Lower lobe of right lung (tissue), 2 donors: Measurements from ENCODE around the gene SLC6A2. TPM values are rescaled to one million over a fixed set of nuclear protein-coding genes. Genes with fewer than 3 reads are reported as not detected.

Source experiments
- ATAC-seq, 2 donors: fragments of 200-7000 bp; cut with Tn5 transposase; one replicate each; pipeline ENCODE4 v1.9.1; 2020 to 2022; ENCODE audit warnings: mild to moderate bottlenecking in 2 of 2, moderate library complexity in 2 of 2
- DNase-seq: peaks from one replicate; pipeline ENCODE4 v3.0.0-alpha.2; 2020
- H3K27ac ChIP-seq: fragments of 200-600 bp; one replicate; pipeline ENCODE4 v1.8.0; 2022
- H3K27me3 ChIP-seq: fragments of 200-600 bp; one replicate; pipeline ENCODE4 v1.8.0; 2022; ENCODE audit warnings: low read depth
- H3K36me3 ChIP-seq: fragments of 200-600 bp; one replicate; pipeline ENCODE4 v1.8.0; 2022; ENCODE audit warnings: mild to moderate bottlenecking
- H3K4me1 ChIP-seq: fragments of 200-600 bp; one replicate; pipeline ENCODE4 v1.8.0; 2022
- H3K4me3 ChIP-seq: fragments of 200-600 bp; one replicate; pipeline ENCODE4 v1.8.0; 2022; ENCODE audit warnings: mild to moderate bottlenecking
- H3K9me3 ChIP-seq: fragments of 200-600 bp; one replicate; pipeline ENCODE4 v1.8.0; 2022
- CTCF ChIP-seq: fragments of 200-600 bp; IDR thresholded peaks from one replicate; pipeline ENCODE4 v1.8.0; 2022; ENCODE audit warnings: antibody characterized with exemption, mild to moderate bottlenecking
- intact Hi-C: fragments of 100-400 bp; cut with DNase I; formaldehyde crosslinking; loops from one replicate; pipeline ENCODE4 v1.11.0; 2022
- total RNA-seq: library from RNA; stranded (reverse); fragmentation: NEBNext Ultra II Directional; extraction: Animal tissue kit (Norgen Biotek cat#: 25700); gene quantifications from one replicate; pipeline ENCODE4 v1.2.1, GENCODE V29; 2021
- donor health status: DM: no; HTN: yes; CAD: no; lungs with severe emphysema.

The SLC6A2 gene
- total RNA-seq, 1 donor from 2014 or later: not detected

DNA sequence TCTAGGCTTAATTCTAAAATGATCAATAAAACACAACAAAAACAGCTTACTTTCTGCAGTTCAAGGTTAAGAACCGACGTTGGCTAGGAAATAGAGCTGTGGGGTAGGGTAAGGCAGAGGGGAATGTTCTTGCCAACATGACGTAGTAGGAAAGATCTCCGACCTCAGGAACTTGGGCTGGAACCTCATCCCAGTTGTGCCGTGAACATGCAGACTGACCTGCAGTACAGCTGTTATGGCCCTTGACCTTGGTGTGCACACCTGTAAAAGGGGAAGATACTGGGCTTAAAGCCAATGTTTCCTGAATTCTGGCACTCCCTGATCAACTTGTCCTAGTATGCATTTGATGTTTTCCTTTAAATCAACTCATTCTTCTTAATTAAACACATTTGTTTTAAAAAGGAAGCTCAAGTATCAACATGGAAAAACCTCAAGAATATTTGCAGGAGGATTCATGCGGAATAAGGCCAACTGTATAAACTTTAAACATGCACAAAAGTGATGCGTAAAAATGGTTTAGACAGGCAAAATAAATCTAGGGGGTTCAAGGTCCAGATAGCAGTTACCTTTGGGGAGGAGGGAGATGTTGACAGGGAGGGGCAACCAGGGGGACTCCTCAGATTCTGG lies 14.2 kb upstream of the SLC6A2 start:
- DNase-seq: no peak
- Histone ChIP-seq H3K9me3 (no peaks in the 10 kb centered on the region), H3K4me3 (no peak overlapping the region), H3K4me1 (no peaks in the 10 kb centered on the region), H3K36me3 (no peaks in the 10 kb centered on the region), H3K27ac (no peak overlapping the region), H3K27me3 (no peaks in the 10 kb centered on the region)
- intact Hi-C loops: no loop called here
- ATAC-seq: no peak
- no peak for TF ChIP-seq CTCF

DNA sequence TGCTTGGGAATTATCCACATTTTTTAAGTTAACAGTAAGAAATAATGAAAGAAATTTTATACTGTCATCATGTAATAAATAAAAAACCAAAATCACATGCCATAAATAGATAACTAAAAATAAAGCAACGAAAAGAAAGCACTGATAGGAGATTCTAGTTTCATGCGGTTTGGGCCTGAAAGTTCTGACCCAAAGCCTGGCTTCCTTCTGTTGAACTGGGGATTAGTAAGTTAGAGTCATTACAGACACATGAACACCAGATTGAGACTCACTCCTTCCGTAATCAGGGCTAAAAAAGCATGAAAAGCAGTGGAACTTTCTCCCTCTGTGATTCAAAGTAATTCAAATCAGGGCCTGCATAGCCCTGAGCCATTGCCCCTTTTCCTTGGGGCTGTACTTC lies 13.2 kb upstream of the SLC6A2 start:
- Histone ChIP-seq H3K27ac (no peak overlapping the region), H3K4me1 (no peaks in the 10 kb centered on the region), H3K36me3 (no peaks in the 10 kb centered on the region), H3K27me3 (no peaks in the 10 kb centered on the region), H3K4me3 (no peak overlapping the region), H3K9me3 (no peaks in the 10 kb centered on the region)
- intact Hi-C loops: no loop called here
- DNase-seq (no peak), ATAC-seq (no peak)
- TF ChIP-seq CTCF: no peak

GRCh38 chr16:55643161-55643970 lies 12.4 kb upstream of the SLC6A2 start:
- intact Hi-C loops: no loop called here
- TF ChIP-seq CTCF: no peak
- Histone ChIP-seq H3K4me1 (no peaks in the 10 kb centered on the region), H3K36me3 (no peaks in the 10 kb centered on the region), H3K4me3 (no peak overlapping the region), H3K27ac (no peak overlapping the region), H3K9me3 (no peaks in the 10 kb centered on the region), H3K27me3 (no peaks in the 10 kb centered on the region)
- ATAC-seq (peak; percentile 77 to 82), DNase-seq (peak; percentile 54)

DNA sequence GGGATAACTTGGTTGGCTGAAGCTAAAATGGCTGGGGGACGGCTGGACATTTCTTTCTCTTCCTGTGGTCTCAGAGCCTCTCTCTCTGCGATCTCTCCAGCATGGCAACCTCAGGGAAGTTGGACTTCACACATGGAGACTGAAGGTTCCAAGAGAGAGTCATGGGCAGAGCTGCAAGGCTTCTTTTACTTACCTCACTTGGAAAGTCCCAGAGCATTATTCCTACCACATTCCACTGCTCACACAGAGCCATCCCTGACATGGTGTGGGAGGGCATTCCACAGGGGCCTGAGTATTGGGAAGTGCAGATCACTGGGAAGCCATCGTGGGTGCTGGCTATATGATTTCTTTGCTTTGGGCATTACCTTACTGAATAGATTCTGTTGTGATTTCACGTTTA lies 9.8 kb upstream of the SLC6A2 start:
- no peak for ATAC-seq
- DNase-seq: no peak
- Histone ChIP-seq H3K4me1 (no peaks in the 10 kb centered on the region), H3K36me3 (no peaks in the 10 kb centered on the region), H3K9me3 (no peaks in the 10 kb centered on the region), H3K27ac (no peak overlapping the region), H3K4me3 (no peak overlapping the region), H3K27me3 (no peaks in the 10 kb centered on the region)
- no peak for TF ChIP-seq CTCF
- intact Hi-C loops: no loop called here

GRCh38 chr16:55647343-55647742 lies 8.4 kb upstream of the SLC6A2 start:
- H3K27ac ChIP-seq: no peak overlapping the region
- no peak for ATAC-seq
- DNase-seq: no peak
- no peaks in the 10 kb centered on the region for H3K36me3 ChIP-seq
- TF ChIP-seq CTCF: no peak
- no peaks in the 10 kb centered on the region for H3K9me3 ChIP-seq
- no peaks in the 10 kb centered on the region for H3K4me1 ChIP-seq
- intact Hi-C loops: no loop called here
- H3K27me3 ChIP-seq: peaks cover 2% of the 10 kb centered on the region
- H3K4me3 ChIP-seq: no peak overlapping the region
